ENCODE data around the gene PLCB1.
"Not testable (repeated sequence)": the region's sequence is repeated elsewhere in the genome, so short reads cannot be mapped to it uniquely, and the experiment has no call there.

The PLCB1 gene

DNA sequence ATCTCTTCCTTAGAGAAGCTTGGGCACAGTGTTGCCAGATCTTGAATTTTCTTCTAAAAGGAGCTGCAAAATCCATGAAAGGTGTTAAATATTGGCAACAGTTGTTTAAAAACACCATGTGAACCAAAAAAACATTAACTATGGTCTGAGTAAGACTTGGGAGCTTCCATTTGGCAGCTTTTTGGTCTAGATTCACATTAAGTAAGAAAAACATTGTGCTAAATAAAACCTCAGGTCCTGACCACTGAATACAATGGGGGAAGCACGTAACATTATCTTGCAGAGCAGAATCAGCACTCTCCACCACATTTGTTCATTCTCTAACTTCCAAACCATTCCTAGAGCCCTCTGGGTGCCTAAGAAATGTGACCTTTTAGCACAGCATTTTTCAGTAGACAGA is 499.2 kb downstream of the PLCB1 start:
- FAIRE-seq (no peak), DNase-seq (ENCODE audit: insufficient read length, low spot score) (no peak)

DNA sequence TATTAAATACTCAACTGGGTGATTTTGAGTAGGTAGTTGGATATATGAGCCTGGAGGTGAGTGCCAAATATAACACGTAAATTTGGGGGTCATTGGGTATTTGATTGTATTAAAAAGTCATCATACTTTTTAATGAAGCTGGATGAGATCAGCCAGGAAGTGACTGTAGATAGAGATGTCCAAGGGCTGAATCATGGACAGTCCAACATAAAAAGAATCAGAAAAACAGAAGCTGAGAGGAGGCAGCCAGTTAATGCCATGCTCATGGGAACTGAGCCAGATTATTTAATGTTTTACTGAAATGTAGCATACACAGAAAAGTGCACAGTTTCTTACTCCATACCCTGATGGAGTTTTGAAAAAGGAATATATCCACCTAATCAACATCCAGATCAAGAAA is 501.3 kb downstream of the PLCB1 start:
- DNase-seq (ENCODE audit: insufficient read length, low spot score) (no peak), FAIRE-seq (no peak)

DNA sequence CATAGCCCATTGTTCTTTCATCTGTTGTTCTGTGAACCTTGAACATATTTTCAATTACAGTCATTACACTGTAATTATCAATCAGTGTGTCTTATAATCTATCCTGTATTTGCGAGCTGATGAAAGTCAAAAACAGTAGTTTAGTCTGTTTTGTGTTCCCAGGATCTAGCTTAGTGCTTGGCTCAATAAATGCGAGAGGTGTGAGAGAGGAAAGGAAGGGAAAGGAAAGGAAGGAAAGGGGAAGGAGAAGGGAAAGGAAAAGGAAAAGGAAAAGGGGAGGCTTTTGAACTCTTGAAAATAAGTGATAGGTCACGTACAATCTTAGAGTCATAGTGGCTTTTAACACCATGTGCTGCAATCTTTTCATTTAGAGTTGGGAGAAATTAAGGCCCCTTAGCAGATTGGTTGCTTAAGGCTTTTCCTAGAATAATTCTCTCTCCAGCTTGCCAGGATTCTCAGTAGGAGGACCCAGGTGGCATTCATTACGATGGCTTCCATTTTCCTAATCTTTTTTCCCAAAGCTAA is 503.0 kb downstream of the PLCB1 start:
- FAIRE-seq (no peak), DNase-seq (ENCODE audit: insufficient read length, low spot score) (no peak)

DNA sequence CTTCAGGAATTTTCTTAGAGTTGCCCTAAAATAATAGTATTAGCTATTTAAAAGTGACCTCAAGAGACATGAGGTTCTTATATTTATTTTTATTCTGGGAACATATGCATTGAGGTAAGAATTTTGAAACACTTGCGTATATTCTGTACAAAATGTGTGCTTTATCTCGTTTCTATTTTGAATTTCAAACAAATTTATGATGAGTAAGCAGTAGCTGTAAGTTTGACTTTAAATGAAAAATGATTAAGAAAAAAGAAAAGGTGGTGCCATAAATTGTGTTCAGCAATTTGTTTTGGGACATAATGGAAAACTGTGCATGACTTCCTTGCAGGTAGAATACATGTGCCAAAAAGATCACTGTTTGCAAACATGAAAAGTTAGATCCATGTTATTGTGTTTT is 503.8 kb downstream of the PLCB1 start:
- DNase-seq (ENCODE audit: insufficient read length, low spot score): no peak

DNA sequence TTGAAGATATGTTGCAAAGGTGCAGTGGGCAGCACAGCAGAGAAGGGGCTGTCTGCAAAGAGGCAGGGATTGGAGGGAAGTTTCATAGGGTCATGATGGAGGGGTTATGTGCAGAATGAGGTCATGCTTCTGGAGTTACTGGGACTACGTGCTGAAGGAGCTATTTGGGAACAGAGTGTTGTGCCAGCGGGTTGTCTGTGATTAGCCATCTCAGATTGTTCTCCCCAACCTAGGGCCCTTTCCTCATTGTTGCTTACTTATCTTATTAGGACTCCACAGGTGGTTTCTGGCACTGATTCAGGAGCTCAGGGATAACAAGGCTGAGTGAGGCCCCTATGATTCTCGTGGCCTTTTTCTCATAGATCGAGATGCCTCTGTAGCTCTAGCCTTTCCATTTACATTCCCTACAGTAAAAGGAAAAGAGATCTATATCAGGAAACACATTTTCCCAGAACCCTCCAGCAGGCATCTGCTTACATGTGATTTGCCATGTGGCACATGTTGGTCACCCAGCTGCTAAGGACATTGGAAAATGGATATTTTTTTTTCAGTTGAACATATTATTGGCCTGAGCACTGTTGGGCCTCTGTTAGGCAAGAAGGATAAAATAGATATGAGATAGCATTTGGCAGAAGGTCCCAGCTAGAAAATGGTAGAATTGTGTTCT is 507.2 kb downstream of the PLCB1 start:
- FAIRE-seq: no peak
- DNase-seq (ENCODE audit: insufficient read length, low spot score): no peak

More for the DNA sequence above, 503.8 kb downstream of the PLCB1 start:
- no peak for FAIRE-seq

DNA sequence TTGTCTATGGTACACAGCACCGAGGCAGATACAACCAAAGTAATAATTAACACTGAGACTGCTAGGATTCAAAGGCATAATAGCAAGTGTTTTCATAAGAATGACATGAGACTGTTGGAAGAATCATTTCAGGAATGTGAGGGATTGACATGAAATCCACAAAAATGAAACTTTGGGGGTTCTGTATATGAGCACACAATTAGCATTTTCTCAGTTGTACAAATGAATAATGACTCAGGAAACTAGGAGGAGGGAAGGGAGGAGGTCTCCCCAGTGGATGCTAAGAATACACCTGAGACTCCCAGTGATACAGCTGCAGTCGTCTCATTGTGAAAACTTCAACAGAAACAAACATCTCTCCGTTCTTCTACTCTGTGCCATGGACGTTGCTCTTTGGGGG is 508.4 kb downstream of the PLCB1 start:
- DNase-seq (ENCODE audit: insufficient read length, low spot score): no peak
- no peak for FAIRE-seq

DNA sequence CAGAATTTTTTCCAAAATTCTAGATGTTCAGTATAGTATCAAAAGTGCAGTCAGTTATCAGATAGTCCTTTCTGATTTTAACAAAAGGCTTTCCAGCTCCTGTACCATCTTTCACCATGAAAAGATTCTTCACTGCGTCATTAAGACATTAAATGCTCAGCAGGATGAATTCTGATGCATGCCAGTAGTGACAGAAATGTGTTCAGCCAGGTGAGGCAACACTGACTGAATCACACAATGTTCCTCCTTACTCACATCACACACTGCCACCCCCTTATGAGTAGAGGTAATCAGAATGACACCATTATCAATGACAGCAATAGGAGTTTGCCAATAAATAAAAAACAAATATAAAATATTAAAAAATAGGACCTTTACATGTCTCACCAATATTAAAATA is 510.2 kb downstream of the PLCB1 start:
- DNase-seq (ENCODE audit: insufficient read length, low spot score): no peak
- FAIRE-seq: no peak

DNA sequence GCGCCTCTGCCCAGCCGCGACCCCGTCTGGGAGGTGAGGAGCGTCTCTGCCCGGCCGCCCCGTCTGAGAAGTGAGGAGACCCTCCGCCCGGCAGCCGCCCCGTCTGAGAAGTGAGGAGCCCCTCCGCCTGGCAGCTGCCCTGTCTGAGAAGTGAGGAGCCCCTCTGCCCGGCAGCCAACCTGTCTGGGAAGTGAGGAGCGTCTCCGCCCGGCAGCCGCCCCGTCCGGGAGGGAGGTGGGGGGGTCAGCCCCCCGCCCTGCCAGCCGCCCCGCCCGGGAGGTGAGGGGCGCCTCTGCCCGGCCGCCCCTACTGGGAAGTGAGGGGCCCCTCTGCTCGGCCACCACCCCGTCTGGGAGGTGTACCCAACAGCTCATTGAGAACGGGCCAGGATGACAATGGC is 512.4 kb downstream of the PLCB1 start:
- not testable (repeated sequence) for DNase-seq (ENCODE audit: insufficient read length, low spot score); FAIRE-seq

DNA sequence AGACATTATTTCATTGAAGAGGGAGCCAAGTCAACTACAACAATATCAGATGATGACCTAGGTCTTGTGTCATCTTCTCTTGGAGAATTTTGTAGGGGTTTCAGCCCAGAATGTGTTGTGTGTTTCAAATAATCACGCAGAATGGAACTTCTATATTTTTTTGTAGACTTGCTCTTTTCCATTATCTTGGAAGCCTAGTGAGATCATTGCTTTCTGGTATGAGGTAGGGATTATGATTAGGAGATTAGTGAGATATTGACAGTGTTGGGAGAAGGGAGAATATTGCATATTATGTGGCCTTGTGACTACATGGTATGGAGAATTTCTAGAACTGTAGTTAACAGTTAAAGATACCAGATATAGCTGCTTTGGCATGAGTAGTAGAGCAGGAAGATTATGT is 513.3 kb downstream of the PLCB1 start:
- no peak for FAIRE-seq
- DNase-seq (ENCODE audit: insufficient read length, low spot score): no peak

DNA sequence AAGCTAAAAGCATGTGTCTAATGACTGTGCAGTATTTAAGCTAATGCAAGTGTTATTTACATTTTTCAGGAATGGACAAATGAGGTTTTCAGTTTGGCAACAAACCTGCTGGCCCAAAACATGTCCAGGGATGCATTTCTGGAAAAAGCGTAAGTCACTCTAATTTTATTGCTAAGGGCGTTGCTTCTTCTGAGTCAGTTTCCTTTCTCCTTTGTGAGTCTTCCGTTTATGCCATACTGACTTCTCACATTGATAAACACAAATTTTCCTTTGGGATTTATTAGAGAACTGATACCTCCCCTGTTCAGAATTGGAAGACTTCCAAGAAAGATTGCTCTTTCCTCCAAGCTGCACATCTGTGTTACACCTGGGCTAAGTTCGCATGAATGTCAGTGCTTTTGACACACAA is 514.0 kb downstream of the PLCB1 start:
- FAIRE-seq: no peak
- DNase-seq (ENCODE audit: insufficient read length, low spot score): no peak

DNA sequence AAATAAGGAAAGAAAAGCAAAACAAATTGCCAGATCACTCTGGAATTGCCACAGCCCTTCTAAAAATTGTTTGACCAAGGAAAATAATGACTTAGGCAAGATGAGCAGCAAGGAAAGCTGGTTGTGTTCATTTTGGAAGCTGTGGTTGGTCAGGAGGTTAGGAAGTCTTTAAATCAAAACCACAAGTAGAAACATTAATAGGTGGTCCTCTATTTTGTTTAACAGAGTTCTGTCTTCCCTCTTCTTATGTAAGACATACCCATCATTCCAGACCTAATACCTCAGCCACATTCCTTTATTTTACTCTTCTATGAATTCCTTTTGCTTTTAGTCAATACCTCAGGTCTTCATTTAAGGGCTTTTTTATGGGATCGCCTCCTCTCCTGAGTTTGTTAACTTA is 514.6 kb downstream of the PLCB1 start:
- DNase-seq (ENCODE audit: insufficient read length, low spot score) (no peak), FAIRE-seq (no peak)

DNA sequence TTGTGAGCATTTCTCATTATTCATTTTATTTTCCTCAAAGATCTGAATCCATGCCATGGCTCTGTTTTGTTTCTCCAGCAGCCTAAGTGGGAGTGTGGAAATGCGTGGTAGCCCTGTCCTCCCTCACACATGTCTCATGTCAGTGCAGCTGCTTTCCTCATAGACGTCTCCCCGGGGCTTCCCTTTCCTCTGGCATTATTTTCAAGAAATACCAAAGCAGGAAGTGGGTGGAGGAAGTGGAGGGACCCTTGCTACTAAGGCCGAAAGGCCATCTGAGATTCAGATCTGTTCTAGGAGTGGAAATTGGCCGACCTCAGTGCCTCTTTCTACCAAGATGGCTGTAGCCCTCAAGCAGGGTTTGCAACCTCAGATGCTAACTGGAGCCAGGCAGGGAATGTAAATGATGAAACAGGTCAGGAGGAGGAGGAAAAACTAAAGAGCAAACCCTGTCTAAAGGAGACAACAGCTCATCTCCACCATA is 515.9 kb downstream of the PLCB1 start:
- DNase-seq (ENCODE audit: insufficient read length, low spot score): no peak
- no peak for FAIRE-seq

DNA sequence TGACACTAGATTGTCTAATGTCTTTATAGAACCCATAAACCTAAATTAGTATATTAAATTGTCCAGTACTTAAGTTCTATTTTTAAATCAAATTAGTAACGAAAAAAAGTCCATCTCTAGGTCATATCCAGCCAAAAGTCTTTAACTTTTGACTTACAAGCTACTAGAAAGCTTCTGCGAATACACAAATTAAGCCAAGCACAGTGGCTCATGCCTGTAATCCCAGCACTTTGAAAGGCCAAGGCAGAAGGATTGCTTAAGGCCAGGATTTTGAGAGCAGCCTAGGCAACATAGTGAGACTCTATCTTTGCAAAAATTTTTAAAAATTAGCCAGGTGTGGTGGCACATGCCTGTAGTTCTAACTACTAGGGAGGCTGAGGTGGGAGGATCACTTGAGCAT is 516.4 kb downstream of the PLCB1 start:
- FAIRE-seq: no peak
- DNase-seq (ENCODE audit: insufficient read length, low spot score): no peak

DNA sequence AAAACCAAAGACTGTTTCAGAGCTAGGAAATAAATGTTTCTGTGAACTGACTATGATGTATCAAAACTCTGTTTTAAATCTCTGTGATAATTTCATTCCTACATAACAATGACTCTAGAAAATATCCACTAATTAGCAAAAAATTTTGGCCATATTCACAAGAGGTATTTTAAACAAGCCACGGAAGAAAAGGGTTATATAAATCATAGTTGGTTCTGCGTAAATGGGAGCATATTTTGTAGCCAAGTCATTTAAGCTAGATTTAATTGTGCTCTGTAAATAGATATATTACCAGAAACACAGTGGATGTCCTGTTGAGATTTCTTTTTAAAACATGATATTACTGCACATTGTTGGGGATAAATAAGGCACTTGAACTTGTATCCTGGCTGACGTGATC is 520.3 kb downstream of the PLCB1 start:
- DNase-seq (ENCODE audit: insufficient read length, low spot score) (no peak), FAIRE-seq (no peak)

DNA sequence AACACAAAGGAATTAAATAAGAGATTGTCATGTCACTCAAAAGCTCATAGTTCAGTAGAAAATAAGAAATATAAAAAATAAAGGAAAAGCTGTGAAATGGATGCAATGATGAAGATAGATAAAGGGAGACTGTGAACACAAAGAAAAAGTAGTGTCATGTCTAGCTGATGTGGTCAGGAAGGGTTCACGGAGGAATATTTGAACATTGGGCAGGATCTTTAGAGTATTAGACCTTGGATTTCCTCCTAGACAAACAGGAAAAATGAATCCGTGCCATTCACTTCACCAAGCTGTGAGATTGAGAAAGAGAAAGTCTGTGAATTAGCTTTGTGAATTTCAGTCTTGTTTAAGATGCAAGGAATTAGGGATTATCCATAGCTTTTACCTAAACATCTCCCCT is 522.4 kb downstream of the PLCB1 start:
- no peak for FAIRE-seq
- DNase-seq (ENCODE audit: insufficient read length, low spot score): no peak

DNA sequence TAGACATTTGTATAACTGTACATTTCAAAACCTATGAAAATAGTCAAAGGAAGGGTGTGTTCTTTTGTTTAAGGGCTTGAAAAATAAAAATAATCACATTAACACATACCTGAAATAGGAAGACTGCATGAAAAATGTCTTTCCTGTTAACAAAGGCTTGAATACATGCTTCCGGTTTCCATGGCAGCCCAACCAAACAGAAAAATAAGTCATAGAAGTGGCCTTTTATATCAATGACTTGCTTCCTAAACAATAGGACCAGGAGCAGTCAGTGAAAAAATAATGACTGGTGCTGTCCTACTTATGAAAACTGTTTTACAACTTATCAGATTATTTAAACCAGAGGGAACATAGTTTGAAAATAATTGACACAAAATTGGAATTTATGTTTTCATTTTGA is 524.3 kb downstream of the PLCB1 start:
- FAIRE-seq (no peak), DNase-seq (ENCODE audit: insufficient read length, low spot score) (no peak)

DNA sequence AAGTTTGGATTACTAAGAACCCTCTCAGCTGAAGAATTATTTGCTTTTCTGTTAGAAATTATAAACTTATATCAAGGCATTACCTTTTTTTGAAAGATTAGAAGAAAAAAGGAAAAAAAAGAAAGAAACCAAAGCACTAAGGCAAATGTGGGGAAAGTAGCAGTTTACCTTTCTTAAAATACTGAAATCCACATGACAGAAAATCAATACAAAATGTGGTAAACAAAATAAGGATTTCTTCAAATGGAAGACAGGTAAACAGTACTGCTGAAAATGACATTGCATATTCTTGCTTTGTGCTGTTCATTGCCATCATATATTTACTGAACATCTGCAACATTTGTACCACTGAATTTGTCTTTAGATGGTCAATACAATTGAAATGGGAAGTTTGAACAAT is 525.6 kb downstream of the PLCB1 start:
- DNase-seq (ENCODE audit: insufficient read length, low spot score) (no peak), FAIRE-seq (no peak)

DNA sequence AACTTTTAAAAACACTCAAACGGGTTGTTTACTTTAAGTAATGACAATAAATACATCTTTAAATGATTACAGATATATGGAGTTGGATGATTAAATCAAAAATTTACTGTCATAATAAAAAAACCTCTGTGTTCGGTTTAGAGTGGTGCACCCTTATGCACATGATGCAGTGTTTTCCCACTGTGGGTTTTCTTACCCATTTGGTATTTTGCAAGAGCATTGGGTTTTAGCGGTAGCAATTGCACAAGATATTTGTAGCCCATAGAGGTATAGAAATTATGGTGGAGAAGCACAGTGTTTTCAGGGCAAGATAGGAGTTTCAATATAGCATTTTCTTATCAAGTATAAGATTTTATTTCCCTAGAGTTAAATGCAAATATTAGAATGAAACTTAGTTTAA is 526.0 kb downstream of the PLCB1 start:
- FAIRE-seq (no peak), DNase-seq (ENCODE audit: insufficient read length, low spot score) (no peak)

DNA sequence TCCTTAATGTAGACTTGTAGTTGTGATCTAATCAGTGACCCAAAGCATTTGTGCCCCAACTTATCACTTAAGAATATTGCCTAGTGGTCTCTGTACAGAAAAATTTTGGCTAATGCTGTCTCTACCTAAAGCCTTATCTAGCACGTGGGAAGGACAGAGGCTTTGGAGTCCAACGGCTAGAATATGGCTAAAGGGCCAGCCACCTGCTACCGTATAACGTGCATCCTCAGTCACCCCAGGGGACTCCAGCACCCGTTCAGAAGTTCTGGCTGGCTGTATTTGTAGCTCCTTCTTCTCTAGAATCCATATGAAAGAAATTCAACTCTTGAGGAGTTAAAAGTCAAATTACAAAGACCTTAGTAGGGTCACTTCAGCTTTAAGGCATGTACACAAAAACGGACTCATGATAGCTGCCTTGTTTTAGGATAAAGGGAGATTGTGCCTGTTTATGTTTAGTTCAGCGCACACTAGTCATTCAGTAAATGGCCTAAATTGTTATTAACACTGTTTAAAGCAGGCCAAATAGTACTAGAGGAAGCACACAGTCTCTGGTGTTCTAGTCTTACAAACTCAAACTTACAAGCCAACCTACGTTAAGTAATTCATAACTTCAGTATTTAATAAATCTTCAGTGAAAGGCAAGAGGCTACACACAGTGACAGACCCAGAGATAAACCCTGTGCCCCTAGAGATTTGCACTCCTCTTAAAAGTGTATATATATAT is 529.3 kb downstream of the PLCB1 start:
- FAIRE-seq (no peak), DNase-seq (ENCODE audit: insufficient read length, low spot score) (no peak)

DNA sequence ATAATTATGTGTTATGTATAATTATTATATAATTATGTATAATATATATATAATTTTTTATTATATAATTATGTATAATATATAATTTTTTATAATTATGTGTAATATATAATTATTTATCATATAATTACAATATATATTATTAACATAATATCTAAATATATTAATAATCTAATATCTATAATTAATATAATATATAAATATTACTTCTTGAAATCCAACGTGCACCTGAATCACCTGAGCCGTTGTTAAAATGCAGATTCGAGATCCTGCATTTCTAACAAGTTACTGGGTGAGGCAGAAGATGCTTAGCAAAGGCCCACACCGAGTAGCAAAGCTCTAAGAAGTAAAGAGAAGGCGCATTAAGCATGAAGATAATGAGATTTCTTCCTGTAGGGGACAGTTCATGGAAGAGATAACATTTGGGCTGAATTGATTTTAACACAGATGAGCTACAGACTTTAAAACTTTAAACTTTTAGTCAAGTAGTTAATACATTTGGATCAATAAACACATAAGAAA is 530.4 kb downstream of the PLCB1 start:
- no peak for FAIRE-seq

DNA sequence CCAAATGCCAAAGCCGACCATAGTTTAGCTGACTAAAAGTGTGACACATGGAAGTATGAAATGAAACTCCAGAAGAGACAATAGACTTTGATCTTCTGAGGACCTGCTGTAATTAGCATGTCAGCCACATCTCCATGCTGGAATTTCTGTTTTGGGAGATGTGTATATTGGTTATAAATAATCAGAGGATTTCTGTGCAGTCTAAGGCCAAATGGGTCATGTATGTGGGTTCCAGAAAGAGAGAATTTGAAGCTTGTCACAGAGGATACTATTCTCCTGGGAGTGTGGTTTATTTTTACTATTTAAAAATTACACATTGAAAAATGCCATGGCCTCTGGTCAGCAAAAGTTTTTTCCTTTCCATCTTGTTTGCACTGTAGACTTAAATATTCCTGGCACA is 531.4 kb downstream of the PLCB1 start:
- DNase-seq (ENCODE audit: insufficient read length, low spot score) (no peak), FAIRE-seq (no peak)

More for the DNA sequence above, 530.4 kb downstream of the PLCB1 start:
- no peak for DNase-seq (ENCODE audit: insufficient read length, low spot score)

DNA sequence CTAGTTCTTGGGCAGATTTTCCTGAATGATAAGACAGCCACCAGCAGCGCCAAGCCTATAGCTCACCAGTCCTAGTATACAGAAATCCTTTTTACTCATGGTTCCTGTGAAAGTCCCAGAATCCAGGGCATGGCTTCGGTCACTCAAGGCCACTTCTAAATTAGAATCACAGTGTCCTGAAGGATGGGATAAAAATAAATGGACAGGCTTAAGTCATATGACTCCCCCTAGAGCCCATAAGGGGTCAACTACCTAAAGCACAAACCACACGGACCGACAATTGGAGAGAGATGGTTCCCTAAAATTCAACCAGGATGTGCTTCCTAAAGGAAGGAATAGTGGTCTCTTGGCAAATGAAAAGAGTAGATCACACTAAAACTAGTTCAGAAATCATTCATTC is 532.7 kb downstream of the PLCB1 start:
- no peak for DNase-seq (ENCODE audit: insufficient read length, low spot score)
- no peak for FAIRE-seq

Measured in HTR-8/SVneo (cell line).